Left lung (tissue), 10 donors: ENCODE results near the gene ACSBG1. TPM values are rescaled to one million over a fixed set of nuclear protein-coding genes. Genes with fewer than 3 reads are reported as not detected.

ENCODE experiments used
- ATAC-seq: fragments of 200-7000 bp; cut with Tn5 transposase; one replicate; pipeline ENCODE4 v1.9.1; 2020; ENCODE audit warnings: moderate library complexity
- DNase-seq, 4 donors: peaks; one replicate each; pipeline ENCODE4 v3.0.0-alpha.2; 2013 to 2020
- H3K27ac ChIP-seq, 2 donors: fragments of 200-600 bp; sonication (generic) in 1 of 2; one replicate each; pipeline versions ENCODE4 v1.5.0 to v1.8.0; 2020 to 2021
- H3K27me3 ChIP-seq, 2 donors: fragments of 200-600 bp; sonication (generic) in 1 of 2; one replicate each; pipeline versions ENCODE4 v1.5.0 to v1.8.0; 2020 to 2021
- H3K36me3 ChIP-seq, 2 donors: fragments of 200-600 bp; sonication (generic) in 1 of 2; one replicate each; pipeline versions ENCODE4 v1.5.0 to v1.8.0; 2020 to 2021
- H3K4me1 ChIP-seq, 2 donors: fragments of 200-600 bp; one replicate each; pipeline ENCODE4 v1.8.0; 2021
- H3K4me3 ChIP-seq, 2 donors: fragments of 200-600 bp; sonication (generic) in 1 of 2; one replicate each; pipeline versions ENCODE4 v1.5.0 to v1.8.0; 2020 to 2021; ENCODE audit warnings: mild to moderate bottlenecking in 1 of 2
- H3K9me3 ChIP-seq, 2 donors: fragments of 200-600 bp; sonication (generic) in 1 of 2; one replicate each; pipeline versions ENCODE4 v1.5.0 to v1.8.0; 2020 to 2021
- CTCF ChIP-seq, 2 donors: fragments of 200-600 bp; sonication (generic) in 1 of 2; IDR thresholded peaks; one replicate each; pipeline versions ENCODE4 v1.5.0 to v1.8.0; 2021; ENCODE audit warnings: antibody characterized with exemption in 2 of 2
- intact Hi-C, 2 donors: fragments of 100-400 bp; cut with DNase I; formaldehyde crosslinking; loops; one replicate each; pipeline versions ENCODE4 v1.11.2 to v1.14.2; 2022
- polyA plus RNA-seq, 6 donors: library from polyadenylated mRNA; unstranded; fragments of 120-200 nt; gene quantifications; one replicate each; pipeline ENCODE4 v1.2.1, GENCODE V29; 2013; ENCODE audit not compliant: insufficient read length in 6 of 6
- total RNA-seq, 2 donors: library from RNA; stranded (reverse); fragmentation: NEBNext Ultra II Directional; extraction: Animal tissue kit (Norgen Biotek cat#: 25700); gene quantifications; one replicate each; pipeline ENCODE4 v1.2.1, GENCODE V29; 2021
- donor health status: DM: no; HTN: yes; CAD: no.
- donor health status: DM: no; HTN: no; CAD: no.

Gene ACSBG1
- total and polyA plus RNA-seq, 8 donors, result 0.42 to 1.9 (median 0.79) TPM; not detected in 1

DNA sequence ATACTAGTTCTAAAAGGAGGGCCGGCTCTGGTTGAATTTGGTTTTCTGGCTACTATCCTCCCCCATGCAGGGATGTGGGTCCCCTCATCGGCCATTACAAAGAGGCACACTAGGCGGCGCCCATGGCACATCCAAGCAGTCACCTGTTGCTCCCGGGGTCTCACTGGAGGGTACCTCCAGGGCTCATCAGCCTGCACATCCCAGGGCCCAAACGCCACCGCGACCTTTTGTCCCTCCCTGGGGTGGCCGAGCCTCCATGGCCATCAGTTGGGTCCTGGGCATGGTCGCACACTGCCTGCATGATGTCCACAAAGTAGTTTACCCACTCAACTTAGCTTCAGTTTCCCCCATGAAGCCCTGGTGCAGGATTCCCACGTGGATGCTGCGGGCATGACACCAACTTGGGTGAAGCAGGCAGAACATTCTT, 56.9 kb downstream of the ACSBG1 start:
- Histone ChIP-seq H3K27me3 (peaks cover 0 to 4% of the 10 kb centered on the region in 2 donors), H3K4me3 (no peak overlapping the region), H3K36me3 (peaks cover 0 to 4% of the 10 kb centered on the region in 2 donors), H3K27ac (no peak overlapping the region), H3K4me1 (peaks cover 0 to 3% of the 10 kb centered on the region in 2 donors), H3K9me3 (no peaks in the 10 kb centered on the region)
- DNase-seq, result peak in 1 of 4 donors; percentile 16
- ATAC-seq, result peak; percentile 60
- peak; percentile 22 to 49 for TF ChIP-seq CTCF (IDR thresholded peaks at IDR 0.05)
- intact Hi-C loops, result no loop called here

GRCh38 chr15:78175330-78175729, 59.0 kb downstream of the ACSBG1 start:
- ATAC-seq (no peak), DNase-seq (no peak)
- H3K27me3 ChIP-seq, result peaks cover 0 to 4% of the 10 kb centered on the region in 2 donors
- no peak overlapping the region for H3K4me3 ChIP-seq
- H3K27ac ChIP-seq, result no peak overlapping the region
- TF ChIP-seq CTCF (IDR thresholded peaks at IDR 0.05), result no peak
- intact Hi-C loops, result no loop called here
- H3K4me1 ChIP-seq, result peaks cover 0 to 3% of the 10 kb centered on the region in 2 donors
- no peaks in the 10 kb centered on the region for H3K9me3 ChIP-seq
- H3K36me3 ChIP-seq, result peaks cover 0 to 25% of the 10 kb centered on the region in 2 donors

DNA sequence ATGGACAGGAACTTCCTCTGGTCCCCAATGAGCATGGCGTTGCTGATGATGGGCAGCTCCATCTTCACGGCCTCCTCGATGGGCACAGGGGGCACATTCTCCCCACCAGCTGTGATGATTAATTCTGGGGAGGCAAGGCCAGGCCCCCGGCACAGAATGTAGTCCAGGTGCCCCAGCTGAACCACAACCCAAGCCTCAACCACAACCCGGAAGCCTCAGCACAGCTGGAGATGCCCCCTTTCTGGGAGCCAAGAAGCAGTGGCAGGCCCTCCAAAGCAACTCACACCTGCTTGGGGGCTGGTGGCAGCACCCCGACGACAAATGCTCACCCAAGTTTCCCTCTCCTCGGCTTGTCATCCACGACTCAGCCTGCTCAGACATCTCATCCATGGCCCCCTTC, 60.0 kb downstream of the ACSBG1 start:
- Histone ChIP-seq H3K27me3 (peaks cover 0 to 4% of the 10 kb centered on the region in 2 donors), H3K4me1 (peaks cover 0 to 3% of the 10 kb centered on the region in 2 donors), H3K27ac (no peak overlapping the region), H3K36me3 (peaks cover 0 to 35% of the 10 kb centered on the region in 2 donors), H3K9me3 (no peaks in the 10 kb centered on the region), H3K4me3 (no peak overlapping the region)
- intact Hi-C loops, result no loop called here
- ATAC-seq (no peak), DNase-seq (no peak)
- no peak for TF ChIP-seq CTCF (IDR thresholded peaks at IDR 0.05)

- no peak overlapping the region for H3K4me3 ChIP-seq
- no peaks in the 10 kb centered on the region for H3K27me3 ChIP-seq
- TF ChIP-seq CTCF (IDR thresholded peaks at IDR 0.05), result no peak
- no peak for ATAC-seq
- H3K4me1 ChIP-seq, result peaks cover 0 to 3% of the 10 kb centered on the region in 2 donors
- no peaks in the 10 kb centered on the region for H3K9me3 ChIP-seq
- no peak for DNase-seq
- intact Hi-C loops, result no loop called here
- H3K27ac ChIP-seq, result no peak overlapping the region
- H3K36me3 ChIP-seq, result peaks cover 0 to 59% of the 10 kb centered on the region in 2 donors
These were observed 62.4 kb downstream of the ACSBG1 start for GRCh38 chr15:78171864-78172472.

DNA sequence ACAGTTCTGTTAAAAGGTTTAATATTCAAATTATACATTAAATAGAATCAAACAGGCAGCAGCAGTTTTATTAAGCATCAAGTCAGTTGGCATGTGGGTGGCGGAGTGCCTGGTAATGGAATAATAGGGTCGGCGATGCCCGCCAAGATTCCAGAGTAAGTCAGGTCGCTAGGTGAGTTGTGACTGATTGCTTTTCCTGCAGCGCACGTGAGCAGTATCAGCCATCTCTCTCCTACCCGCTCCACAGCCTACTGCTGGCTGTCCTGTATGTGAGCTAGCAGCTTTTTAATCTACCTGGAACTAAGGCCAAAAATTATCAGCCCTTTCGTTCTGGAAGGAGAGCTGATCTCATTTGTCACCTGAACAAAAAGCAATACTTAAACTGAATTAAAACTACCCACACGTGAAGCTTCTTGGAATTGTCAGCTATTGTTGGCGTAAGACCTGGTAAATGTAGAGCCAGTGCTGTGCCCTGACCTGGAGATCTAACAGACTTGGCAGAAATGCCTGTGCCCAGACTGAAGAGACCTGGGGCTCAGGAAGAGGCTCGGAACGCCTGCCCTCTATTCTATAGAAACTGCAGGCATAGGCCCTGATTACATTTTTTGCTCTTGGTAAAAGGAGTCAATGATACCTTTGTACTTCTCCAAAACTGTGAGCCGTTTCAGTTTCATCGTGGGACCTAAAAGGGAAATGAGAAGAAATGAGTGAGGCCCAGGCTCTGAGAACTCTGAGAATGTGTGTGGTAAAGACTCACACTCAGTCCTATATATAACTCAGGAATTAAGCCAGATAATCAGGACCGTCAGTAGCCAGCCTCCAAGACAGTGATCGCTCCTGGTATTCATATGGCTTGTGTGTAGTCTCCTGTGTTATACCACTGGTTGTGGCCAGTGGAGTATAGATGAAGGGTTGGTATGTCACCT, 63.3 kb downstream of the ACSBG1 start:
- H3K36me3 ChIP-seq, result peaks cover 0 to 68% of the 10 kb centered on the region in 2 donors
- intact Hi-C loops, result no loop called here
- H3K27ac ChIP-seq, result no peak overlapping the region
- no peak overlapping the region for H3K4me3 ChIP-seq
- no peak for DNase-seq
- H3K4me1 ChIP-seq, result peaks cover 0 to 3% of the 10 kb centered on the region in 2 donors
- H3K9me3 ChIP-seq, result no peaks in the 10 kb centered on the region
- TF ChIP-seq CTCF (IDR thresholded peaks at IDR 0.05), result no peak
- no peaks in the 10 kb centered on the region for H3K27me3 ChIP-seq
- peak; percentile 15 for ATAC-seq
